Left kidney (tissue), 8 donors: ENCODE data around the gene KIF18B. TPM values are rescaled to one million over a fixed set of nuclear protein-coding genes. Genes with fewer than 3 reads are reported as not detected.

ENCODE experiments used
- DNase-seq: peaks from one replicate; pipeline ENCODE4 v3.0.0-alpha.2; 2013
- long read RNA-seq, 8 donors: transcript quantifications; one replicate each; lab custom pipeline, GENCODE V29; 2026
- polyA plus RNA-seq: library from polyadenylated mRNA; unstranded; fragments of 120-200 nt; gene quantifications from one replicate; pipeline ENCODE4 v1.2.1, GENCODE V29; 2013; ENCODE audit not compliant: insufficient read length

Gene KIF18B
- 19.7 TPM for polyA plus RNA-seq
- long read RNA-seq, donor 1 = 0 reads
- long read RNA-seq, donor 2 = 0 reads
- long read RNA-seq, donor 3 = 0 reads
- long read RNA-seq, donor 4 = 0 reads
- long read RNA-seq, donor 5, full-length matches to known transcripts = 1 of 1 reads
- long read RNA-seq, donor 5, partial matches to known transcripts = 0 of 1 reads
- long read RNA-seq, donor 5, other reads (novel, unspliced or antisense) = 0 of 1 reads
- long read RNA-seq, donor 6, partial matches to known transcripts = 0 of 1 reads
- long read RNA-seq, donor 6, other reads (novel, unspliced or antisense) = 0 of 1 reads
- long read RNA-seq, donor 7 = 0 reads
- long read RNA-seq, donor 8 = 0 reads

DNA sequence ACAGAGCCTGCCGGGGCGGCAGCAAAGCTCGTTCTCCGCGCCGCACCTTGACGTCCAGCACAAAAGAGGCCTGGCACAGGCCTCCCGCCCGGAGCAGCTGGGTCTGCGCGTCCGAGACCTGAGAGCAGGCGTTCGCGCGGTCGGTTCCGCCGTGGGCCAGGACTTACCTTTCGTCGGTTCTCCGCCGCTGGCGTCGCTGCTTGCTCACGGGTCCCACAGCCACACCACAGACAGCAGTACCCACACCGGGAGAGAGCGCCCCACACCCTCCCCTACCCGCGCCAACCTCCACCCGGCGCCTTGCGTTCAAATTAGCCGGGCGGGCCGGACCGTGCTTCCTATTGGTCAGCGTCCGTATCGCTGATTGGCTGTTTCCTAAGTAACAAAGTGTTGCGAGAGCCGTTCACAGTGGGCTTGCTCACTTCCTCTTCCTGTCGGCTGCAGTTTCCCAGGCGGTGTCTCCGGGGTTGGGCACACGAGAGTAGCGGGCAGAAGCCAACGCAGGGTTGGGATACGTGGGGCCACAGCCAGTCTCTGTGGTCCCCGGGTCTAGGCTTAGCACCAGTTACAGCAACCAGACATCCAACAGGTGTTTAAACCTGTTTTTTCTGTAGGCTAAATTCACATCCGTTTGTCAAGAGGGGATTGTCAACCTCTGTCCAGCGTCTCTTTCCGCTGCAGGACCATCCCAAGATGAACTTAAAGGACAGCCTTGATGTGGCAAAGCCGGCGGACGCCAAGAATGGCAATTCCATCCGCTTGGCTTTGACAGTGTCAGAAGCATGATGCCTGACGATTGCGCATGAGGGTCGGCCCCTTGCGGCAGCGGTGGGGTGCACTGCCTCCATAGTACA, at the start of gene KIF18B:
TSS of gene KIF18B (minus strand) at position 313 of the 854 bp plus-strand sequence. CDS start 11,429 bp downstream, outside the sequence.
- peak; percentile 92 for DNase-seq

DNA sequence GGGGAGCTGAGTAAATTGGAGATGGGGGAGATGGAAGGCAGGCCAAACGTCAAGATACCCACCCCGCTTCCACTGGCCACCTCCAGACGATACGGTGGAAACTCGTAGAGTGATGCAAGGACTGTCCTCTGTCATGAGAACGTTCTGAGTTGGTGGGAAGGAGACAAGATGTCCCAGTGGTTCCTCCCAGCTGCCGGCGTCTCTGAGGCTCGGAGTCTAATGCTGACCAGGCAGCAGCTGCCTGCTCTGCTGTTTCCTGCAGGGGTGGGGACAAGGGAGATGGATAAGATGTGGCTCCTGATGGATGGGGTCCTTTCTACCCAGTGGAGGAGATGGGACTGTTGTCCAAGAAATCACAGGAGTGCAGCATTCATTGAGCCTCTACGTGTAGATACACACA, 48.7 kb upstream of the KIF18B start:
- DNase-seq = no peak

DNA sequence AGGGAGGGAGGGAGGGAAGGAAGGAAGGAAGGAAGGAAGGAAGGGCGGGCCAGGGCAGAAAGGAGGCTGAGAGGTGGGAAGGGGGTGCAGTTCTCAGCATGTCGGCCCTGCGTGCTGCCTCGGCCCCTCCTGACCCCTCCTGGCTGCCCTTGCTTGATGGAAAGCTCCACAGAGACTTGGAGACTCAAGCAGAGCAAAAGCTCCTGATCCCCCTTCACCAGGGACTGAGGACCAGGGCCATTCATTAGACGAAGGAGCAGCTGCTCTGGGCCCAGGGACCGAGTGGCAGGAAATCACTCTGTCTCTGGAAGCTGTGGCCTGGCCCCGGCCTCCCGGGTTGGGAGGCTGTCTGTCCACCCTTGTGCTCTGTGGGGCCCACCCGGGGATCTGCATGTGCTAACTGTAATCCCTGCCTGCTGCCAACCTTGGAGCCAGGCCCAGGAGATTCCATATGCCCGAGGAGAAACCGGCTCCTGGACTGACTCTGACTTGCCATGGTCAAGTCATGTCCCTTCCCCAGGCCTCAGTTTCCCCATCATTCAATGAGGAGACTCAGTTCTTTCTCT, 47.9 kb upstream of the KIF18B start:
- DNase-seq = no peak

DNA sequence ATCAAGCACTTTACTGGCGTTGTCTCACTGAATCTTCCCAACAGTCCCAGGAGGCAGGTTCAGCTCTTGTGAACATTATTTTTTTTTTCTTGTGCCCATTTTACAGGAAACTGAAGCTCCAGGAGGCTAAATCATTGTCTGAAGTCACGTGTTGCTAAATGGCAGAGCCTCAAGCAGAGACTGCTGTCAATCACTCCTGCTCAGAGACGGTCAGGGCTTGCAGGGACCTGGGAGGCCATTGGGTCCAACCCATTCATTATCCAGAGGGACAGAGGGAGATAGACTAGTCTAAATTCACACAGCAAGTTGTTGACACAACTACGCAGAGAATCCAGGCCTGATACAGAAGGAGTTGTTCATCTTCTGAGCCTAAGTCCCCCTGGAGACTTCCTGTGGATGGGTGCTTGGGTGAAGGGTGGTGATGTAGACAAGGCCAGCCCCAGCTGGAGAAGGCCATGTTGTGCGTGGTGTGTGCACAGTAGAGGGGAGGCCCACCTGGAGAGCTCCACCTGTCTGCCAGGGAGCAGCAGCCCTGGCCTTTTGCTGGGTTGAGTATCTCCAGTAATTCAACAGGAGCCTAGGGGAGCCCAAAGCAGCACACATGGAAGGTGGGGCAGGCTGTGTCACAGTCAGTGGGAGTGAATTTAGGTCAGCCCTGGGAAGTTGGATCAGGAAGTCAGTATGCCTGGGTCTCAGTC, 44.8 kb upstream of the KIF18B start:
- no peak for DNase-seq

DNA sequence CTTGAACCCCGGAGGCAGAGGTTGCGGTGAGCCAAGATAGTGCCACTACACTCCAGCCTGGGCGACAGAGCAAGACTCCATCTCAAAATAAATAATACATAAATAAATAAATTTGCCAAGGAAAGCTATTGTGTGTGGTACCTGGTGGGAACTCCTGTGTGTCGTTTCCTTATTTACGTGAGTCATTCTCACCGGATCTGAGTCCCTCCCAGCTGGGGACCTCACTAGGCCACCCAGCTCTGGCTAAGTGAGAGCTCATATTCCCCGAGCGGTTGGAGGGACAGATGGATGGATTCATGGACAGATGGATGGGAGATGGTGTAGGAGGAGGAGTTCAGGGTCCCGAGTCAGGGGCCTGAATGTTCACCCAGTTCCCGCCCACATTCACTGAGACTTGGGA, 43.4 kb upstream of the KIF18B start:
- DNase-seq = no peak

DNA sequence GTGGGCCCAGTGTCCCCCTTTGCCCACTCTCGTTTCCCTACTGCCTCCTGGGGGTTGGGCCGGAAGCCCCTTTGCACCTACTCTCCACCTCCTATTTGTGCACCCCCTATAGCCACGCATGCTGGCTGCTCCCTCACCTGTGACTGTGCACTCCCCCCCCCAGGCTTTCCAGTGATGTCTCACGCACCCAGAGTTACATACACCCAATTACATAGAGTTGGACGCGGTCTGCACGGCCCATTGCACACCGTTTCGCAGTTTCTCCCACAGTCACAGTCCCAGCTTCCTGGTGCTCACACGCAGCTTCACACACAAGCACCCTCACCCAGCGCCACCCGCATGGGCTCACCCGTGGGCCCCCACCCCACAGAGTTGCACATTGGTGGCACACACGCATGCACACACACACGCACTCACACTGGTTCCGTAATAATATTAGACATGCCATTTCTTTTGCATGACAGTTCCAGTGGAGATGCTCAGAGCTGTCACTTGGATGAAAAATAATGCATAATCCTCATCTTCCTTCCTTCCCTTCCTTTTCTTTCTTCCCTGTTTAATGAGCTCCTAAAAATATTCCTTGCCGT, 42.1 kb upstream of the KIF18B start:
- no peak for DNase-seq

DNA sequence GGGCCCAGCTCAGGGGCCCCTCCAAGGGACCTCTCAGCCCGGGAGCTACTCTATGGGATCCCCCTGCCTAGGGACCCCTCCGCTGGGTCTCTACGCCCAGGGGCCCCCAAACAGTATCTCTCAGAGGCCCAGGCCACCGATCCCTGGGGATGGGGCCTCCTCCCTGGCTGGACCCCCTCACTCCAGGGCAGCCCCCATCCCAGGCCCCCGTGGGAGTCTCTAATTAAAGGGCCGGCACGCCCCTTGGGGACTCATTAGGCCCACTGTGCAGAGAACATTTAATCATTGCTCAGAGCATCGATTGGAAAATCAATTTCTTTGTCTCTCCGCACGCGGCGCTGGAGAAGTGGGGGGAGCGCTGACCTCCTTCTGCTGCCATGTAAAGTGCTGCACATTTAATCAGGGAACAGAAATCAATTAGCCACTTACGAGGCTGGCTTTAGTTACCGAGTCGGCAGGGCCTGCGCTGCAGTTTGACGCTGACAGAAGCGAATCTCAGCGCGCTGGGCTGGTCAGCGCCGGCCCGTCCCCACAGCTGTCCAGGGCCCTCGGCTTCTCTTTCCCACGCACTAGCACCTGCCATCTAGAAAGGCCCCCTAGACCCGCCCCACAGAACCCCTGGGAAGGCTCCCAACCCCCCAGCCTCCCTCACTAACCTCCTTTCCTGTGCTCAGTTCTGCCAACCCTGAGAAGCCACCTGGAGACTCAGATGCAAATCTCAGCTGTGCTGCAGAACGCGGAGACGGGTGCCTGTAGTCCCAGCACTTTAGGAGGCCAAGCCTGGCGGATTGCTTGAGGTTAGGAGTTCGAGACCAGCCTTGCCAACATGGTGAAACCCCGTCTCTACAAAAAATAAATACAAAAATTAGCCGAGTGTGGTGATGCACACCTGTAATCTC, 40.7 kb upstream of the KIF18B start:
- DNase-seq = no peak

DNA sequence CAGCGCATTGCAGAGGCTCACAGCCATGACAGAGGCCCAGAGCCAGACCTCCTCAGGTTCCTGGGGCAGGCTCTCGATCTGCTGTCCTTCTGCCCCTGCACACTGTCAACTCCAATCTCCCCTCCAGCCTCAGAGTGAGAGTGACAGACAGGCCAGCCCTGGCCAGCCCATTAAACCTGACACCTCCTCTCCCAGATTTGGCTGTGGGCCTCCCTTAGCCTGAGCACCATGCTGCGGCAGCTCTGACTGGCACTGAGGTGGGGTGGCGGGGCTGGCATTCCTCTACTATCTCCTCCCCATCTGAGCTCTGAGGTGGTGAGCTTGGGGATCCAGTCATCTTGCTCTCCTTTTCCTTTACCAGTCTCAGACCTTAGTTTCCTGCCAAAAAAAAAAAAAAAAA, 36.0 kb upstream of the KIF18B start:
- no peak for DNase-seq

DNA sequence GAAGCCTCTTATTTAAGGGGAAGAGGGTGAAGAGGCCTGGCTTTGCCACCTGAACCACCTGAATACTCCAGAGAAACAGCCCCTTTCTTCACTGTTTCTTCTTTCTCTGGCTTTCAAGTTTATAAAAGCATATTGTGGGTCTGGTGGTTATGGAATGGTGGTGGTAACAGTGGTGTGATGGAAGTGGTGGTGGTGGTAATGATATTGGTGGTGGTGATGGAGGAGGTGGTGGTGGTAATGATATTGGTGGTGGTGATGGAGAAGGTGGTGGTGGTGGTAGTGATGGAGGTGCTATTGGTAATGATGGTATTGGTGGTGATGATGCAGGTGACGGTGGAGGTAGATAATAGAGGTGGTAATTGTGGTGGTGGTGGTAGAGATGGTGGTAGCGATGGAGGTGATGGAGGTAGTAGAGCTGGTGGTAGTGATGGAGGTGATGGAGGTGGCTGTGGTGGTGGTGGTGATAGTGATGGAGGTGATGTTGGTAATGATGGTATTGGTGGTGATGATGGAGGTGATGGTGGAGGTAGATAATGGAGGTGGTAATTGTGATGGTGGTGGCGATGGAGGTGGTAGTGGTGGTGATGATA, 34.6 kb upstream of the KIF18B start:
- DNase-seq = no peak

DNA sequence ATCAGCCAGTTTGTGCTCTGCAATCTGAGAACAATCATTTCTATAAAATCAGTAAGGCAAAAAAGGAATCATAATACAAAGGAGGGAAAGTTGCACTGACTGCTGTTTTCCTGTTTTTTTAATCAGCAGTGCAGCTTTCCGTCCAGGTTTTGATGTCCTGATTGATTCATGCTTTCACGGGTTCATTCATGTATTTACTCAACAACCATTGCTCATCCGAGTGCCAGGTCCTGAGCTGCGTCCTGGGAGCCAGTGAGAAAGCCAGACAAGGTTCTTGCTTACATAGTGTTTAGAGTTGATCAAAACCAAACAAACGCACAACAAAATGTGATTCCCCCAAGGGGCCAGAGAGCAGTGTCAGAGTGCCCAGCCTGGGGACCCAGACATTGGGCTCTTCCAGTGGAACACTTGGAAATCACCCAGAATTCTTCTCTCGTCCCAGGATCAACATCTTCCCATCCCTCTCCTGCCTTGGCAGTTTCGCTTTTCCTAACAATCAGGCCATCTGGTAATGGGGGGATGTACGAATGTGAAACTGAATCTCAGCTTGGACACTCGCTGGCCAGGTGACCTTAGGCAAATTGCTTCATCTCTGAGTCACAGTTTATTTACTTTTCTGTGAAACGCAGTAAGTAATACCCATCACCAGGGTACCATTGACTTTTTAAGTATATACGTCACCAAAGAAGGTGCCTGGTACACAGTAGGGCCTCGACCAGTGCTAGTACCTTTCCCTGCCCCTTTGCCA, 33.8 kb upstream of the KIF18B start:
- no peak for DNase-seq

DNA sequence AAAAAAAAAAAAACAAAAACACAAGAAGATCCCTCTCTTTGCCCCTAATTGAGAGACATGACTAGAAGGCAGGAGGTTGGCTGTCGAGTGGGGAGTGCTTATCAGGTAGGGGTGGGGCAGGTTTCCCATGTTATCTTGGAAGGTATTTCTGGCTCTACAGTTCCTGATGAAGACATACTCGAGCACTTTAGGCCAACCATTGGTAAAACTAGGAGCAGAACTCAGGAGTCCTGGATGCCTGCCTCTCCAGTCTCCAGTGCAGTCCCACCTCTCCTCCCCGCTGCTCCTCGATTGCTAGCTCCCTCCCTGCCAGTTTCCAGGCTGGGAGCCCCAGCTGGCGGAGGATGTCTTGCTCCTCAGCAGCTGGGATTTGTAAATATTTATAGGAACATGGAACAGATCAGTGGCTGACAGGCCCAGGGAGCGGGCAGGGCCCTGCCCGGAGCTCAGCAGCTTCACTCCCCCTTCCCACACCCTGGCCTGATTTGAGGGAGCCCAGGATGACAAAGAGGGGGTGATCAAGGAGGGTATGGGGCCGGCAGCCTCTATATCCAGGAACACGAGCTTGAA, 31.9 kb upstream of the KIF18B start:
- DNase-seq = peak; percentile 46

DNA sequence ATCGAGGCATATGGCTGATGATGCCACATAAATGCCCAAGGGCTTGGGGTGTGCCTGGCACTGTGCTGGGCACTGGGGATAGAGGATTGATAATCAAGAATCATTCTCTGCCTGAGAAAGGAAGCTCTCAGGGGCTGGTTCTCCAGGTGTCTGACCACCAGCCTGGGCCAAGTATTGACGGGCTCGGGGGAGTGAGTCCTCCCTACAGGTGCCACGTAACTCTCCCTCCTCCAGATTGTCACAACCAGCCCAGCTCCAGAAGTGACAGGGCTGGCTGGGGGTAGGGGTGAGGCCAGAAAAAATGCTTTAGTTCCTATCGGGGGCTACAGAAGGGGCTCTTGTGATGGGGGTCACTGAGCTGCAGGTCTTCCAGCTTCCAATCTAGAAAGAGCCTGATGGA, 31.2 kb upstream of the KIF18B start:
- DNase-seq = no peak

DNA sequence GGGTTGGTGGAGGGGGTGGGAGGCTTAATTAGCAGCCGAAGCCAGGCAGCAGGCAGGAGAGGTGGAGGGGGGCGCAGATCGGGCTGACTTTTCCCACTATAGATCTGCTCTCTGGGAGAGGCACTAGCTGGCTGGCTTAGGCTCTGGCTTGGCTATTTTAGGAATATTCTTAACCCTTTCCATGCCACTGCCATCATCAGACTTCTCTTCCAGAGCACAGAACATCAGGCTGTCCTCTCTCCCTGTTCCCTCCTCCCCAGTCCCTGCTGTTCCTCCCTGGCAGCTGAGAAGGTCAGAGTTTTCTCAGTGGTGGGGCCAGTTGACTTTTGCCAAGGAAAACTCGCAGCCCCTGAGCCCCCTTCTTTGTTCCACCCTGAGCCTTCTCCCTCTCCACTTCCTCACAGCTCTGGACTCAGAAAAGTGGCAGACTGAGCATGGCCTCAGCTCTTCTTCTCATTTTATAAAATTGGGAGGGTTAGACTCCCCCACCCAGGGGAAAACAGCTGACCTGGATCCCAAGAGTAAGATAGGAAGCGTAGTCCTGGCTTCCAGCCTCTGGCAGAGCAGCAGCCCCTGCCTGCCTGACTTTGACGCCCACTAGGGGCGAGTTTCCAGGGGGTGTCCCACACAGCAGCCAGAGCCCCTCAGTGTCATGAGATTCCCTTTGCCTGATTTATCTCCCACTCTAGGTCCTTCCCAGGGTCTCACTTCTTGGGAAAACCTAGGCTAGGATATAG, 30.4 kb upstream of the KIF18B start:
- DNase-seq = no peak

DNA sequence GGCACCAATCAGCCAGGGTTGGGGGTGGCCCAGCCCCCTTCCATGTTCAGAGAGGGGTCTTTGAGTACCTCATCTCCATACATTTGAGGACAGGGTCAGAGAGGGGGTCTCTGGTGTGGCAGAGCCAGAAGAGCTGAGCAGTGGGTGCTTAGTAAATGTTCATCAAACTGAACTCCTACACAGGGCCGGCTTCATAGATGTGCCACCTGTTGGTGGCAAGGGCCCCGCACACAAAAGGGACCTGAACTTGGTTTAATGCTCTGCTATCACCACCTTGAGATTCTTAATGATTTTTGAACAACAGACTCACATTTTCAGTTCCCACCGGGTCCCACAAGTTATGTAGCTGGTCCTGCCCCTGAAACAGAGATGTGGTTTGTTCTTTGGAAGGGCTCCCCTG, 29.5 kb upstream of the KIF18B start:
- DNase-seq = no peak

DNA sequence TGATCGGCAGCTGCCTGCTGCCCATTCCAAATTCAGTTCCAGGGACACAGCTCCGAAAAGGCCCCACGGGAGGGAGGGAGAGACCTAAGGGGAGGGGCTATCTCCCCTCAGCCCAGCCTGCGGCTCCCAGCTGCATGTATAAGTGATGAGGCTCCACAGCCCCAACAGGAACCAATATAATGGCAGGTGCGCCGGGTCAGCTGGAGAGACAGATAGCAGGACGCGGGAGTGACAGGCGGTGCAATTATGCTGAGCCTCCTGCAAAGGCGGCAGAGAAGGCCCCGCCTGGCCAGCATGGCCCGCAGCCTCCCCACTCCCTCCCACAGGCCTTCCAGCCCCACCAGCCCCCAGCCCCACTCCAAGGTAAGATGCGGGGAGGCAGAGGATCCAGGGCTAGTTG, 28.6 kb upstream of the KIF18B start:
- DNase-seq = no peak

DNA sequence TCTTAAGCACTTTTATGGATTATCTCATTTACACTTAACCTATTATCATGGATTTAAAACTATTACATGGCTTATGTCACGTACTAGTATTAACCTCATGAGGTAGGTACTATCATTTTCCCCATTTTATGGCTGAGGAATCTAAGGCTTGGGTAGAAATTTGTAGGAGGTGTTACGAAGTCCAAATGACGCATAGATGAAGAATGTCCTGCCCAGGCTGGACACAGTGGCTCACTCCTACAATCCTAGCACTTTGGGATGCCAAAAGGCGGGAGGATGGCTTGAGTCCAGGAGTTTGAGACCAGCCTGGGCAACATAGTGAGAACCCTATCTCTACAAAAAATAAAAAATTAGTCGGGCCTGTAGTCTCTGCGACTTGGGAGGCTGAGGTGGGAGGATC, 25.4 kb upstream of the KIF18B start:
- no peak for DNase-seq

DNA sequence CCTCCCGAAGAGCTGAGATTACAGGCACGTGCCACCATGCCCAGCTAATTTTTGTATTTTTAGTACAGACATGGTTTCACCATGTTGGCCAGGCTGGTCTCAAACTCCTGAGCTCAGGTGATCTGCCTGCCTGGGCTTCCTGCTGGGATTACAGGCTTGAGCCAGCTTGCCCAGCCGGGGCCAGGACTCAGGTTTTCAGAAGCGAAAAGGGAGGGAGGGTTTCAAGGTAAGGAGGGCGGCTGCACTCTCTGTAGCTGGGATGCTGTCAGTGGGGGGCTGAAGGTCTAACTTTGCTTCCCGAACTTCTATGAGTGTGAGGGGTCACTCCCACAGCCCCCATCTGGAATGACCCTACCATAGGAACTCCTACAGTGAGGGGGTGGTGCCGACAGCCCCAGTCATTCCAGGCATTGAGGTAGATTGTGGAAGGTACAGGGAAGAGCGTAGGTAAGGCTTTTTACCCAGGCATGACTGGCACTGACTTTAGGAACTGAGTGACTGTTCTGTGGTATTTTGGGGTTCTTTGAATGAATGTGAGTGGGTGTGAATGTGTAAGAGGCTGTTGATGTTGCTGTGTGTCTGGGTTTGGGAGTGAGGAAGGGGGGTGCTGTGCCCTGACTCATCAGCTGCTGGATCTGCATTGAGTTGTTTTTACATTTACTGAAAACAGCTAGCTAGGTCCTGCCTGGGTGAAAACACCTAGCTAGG, 24.4 kb upstream of the KIF18B start:
- DNase-seq = no peak

DNA sequence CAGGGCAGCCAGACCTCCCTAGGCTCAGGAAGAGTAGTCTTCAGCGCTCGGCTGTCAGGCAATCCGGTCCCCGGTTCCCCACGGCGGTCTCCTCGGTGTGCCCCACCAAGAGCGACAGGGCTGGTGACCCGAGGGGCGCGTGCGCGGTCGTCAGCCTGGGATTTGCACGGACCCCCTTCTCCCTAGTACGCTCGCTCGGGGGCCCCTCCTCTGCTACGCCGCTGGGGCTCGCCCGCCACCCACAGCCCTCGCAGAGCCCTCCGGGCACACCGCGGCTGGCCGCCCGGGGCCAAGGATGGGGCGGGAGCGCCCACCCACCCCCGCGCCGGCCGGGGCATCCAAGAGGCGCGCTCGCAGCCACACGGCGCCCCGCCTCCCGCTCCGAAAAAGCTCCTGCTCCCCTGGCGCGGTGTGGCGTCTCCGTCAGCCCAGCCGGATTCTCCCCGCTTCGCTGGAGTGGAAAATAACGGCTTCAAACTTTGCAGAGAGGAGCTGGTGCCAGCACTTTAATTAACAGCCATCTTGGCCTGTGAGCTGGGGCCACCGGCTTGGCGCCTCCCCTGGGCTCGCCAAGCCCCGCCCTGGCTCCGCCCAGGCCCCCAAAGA, 22.7 kb upstream of the KIF18B start:
- peak; percentile 74 for DNase-seq
